ENCODE results near the gene TNFRSF13B.

The TNFRSF13B gene

DNA sequence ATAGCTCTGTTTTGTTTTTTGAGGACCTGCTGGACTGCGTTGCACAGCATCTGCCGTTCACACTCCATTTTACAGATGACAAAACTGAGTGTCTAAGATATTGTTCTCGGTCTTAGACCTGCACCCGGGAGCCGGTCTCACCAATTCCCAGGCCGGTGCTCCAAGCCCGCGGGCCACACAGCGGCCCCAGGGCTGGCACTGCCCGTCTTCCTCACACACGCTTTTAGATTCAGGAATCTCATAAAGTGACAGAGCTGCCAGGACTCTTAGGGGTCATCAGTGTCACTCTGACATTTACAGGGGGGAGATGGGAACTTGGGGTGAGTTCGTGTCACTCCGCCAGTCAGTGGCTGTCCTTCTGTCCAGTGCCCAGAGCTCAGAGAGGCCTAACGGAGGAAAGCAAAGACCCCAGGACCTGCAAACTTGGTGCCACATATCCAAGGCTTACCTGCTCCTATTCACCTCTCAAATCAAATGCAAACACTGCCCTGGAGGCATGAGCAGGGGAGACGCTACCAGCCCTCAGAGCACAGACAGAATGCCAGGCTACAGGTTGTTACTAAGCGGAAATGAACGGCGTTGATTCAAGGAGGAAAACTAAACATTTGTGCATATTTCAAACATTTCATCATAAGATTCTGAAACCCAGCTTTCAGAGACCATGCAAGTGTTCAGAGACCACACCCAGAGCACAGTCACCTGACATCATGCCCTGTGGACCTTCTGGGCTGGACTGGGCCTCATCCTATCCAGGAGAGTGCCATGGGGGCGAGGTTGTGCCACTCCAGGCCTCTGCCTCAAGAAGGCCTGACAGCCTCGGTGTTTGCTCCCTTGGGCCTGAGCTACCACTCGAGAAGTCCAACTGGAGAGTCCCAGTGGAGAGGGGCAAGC lies 29.5 kb downstream of the TNFRSF13B start:
- no peaks in the 10 kb centered on the region for H3K27me3 ChIP-seq (ENCODE audit: low read length)
- H3K4me2 ChIP-seq (ENCODE audit: low read depth, low read length, poor library complexity, severe bottlenecking) = no peak overlapping the region
- H2AFZ ChIP-seq (ENCODE audit: low read depth, low read length, severe bottlenecking) = no peak overlapping the region
- no peak overlapping the region for H3K27ac ChIP-seq (ENCODE audit: low read depth, low read length)
- H3K4me3 ChIP-seq (ENCODE audit: insufficient read depth, low read length, poor library complexity, severe bottlenecking) = no peak overlapping the region
- TF ChIP-seq EZH2phosphoT487 (conservative IDR thresholded peaks at IDR 0.05; ENCODE audit: low read length) = no peak
- TF ChIP-seq, protein P1, sequence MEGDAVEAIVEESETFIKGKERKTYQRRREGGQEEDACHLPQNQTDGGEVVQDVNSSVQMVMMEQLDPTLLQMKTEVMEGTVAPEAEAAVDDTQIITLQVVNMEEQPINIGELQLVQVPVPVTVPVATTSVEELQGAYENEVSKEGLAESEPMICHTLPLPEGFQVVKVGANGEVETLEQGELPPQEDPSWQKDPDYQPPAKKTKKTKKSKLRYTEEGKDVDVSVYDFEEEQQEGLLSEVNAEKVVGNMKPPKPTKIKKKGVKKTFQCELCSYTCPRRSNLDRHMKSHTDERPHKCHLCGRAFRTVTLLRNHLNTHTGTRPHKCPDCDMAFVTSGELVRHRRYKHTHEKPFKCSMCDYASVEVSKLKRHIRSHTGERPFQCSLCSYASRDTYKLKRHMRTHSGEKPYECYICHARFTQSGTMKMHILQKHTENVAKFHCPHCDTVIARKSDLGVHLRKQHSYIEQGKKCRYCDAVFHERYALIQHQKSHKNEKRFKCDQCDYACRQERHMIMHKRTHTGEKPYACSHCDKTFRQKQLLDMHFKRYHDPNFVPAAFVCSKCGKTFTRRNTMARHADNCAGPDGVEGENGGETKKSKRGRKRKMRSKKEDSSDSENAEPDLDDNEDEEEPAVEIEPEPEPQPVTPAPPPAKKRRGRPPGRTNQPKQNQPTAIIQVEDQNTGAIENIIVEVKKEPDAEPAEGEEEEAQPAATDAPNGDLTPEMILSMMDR (IDR thresholded peaks at IDR 0.05; ENCODE audit: insufficient read depth, low read length, poor library complexity, severe bottlenecking) = no peak
- H3K9ac ChIP-seq (ENCODE audit: low read length) = no peak overlapping the region
- H3K9me2 ChIP-seq (replicated peaks; ENCODE audit: insufficient read depth, low read length) = no peaks in the 10 kb centered on the region
- 0 out of 2 replicates have a peak, but pooled peaks cover 4% of the 10 kb centered on the region for H4K20me1 ChIP-seq (ENCODE audit: low read depth, low read length)
- H3K36me3 ChIP-seq (ENCODE audit: low read length) = 0 out of 2 replicates have a peak, but pooled peaks cover 14% of the 10 kb centered on the region
- H3K9me3 ChIP-seq (ENCODE audit: insufficient read depth, low read length) = no peaks in the 10 kb centered on the region
- H3F3A ChIP-seq (ENCODE audit: insufficient read depth) = 0 out of 2 replicates have a peak, but pooled peaks cover 3% of the 10 kb centered on the region
- H3K79me2 ChIP-seq (ENCODE audit: insufficient read depth, low read length) = peaks cover 31% of the 10 kb centered on the region

DNA sequence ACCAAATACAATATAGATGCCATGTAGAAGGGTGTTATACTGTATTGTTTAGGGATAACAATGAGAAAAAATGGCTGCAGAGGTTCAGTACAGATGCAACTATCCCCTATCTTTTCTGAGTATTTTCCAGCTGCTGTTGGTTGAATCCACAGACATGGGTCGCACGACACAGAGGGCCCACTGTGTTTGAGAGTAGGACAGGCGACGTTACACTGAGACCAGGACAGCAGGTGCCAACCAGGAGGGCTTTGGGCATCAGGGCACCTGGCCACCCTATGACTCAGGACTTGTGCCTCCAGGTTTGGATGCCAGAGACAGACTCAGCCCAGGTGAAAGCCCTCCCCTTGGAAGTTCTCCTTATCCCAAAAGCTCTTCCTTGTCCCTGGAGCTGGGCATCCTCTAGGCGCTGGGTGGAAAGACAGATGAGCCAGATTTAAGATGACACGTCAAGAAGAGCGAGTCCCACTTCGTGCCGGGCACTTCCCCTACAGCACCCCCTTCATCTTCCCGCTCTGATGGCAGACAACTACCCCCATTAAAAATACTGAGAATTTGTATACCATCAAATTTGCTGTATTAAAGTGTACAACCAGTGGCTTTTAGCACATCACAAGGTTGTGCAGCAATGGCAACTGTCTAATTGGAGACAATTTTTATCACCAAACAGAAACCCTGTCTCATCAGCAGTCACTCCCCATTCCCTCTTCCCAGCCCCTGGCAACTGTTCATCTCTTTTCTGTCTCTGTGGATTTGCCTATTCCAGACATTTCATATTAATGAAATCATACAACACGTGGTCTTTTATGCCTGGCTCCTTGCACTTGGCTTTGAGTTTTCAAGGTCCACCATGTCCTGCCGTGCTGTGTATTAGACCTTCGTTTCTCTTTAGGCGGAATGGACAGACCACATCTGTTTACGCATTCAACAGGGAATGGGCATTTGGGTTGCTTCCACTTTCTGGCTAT lies 30.6 kb downstream of the TNFRSF13B start:
- TF ChIP-seq, protein P1 (IDR thresholded peaks at IDR 0.05; ENCODE audit: insufficient read depth, low read length, poor library complexity, severe bottlenecking) = no peak
- no peak for TF ChIP-seq EZH2phosphoT487 (conservative IDR thresholded peaks at IDR 0.05; ENCODE audit: low read length)
- Histone ChIP-seq H3K9me3 (ENCODE audit: insufficient read depth, low read length) (no peaks in the 10 kb centered on the region), H3F3A (ENCODE audit: insufficient read depth) (no peaks in the 10 kb centered on the region), H4K20me1 (ENCODE audit: low read depth, low read length) (no peaks in the 10 kb centered on the region), H3K9me2 (replicated peaks; ENCODE audit: insufficient read depth, low read length) (no peaks in the 10 kb centered on the region), H3K27ac (ENCODE audit: low read depth, low read length) (no peak overlapping the region), H3K27me3 (ENCODE audit: low read length) (no peaks in the 10 kb centered on the region), H3K79me2 (ENCODE audit: insufficient read depth, low read length) (peaks cover 23% of the 10 kb centered on the region), H3K9ac (ENCODE audit: low read length) (no peak overlapping the region), H3K4me2 (ENCODE audit: low read depth, low read length, poor library complexity, severe bottlenecking) (no peak overlapping the region), H3K36me3 (ENCODE audit: low read length) (0 out of 2 replicates have a peak, but pooled peaks cover 9% of the 10 kb centered on the region), H3K4me3 (ENCODE audit: insufficient read depth, low read length, poor library complexity, severe bottlenecking) (no peak overlapping the region), H2AFZ (ENCODE audit: low read depth, low read length, severe bottlenecking) (no peak overlapping the region)

DNA sequence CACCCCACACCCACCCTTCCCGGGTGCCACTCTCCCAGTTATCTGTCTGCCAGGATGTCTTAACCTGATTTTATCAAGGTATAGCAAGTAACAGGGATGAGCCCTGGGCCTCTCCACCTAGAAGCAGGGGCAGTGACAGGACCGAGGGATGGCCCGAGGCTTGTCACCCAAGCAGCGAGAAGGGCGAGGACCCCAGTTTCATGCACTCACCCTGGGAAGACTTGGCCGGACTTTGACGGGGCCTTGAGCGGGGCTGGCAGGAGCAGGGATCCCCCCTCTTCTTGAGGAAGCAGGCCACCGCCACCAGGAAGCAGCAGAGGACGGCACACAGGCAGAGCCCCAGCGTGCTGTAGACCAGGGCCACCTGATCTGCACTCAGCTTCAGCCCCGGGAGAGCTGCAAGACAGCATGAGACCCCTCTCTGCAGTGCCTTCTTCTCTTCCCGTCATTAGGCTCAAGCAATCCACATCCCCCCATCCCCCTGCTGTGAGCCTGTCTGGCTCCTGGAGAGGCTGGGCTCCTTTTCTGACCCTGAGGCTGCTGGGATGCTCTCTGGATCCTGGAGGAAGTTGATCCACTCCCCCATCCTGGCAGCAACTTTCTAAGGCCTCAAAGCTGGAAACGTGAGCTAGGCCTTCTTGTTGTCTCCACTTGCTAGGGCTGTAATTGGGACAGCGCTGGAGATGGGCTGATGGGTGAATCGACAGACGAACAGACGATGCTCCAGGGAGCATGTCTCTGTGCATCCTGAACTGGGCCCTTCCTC lies 31.6 kb downstream of the TNFRSF13B start:
- Histone ChIP-seq H3K27me3 (ENCODE audit: low read length) (no peaks in the 10 kb centered on the region), H4K20me1 (ENCODE audit: low read depth, low read length) (no peaks in the 10 kb centered on the region), H2AFZ (ENCODE audit: low read depth, low read length, severe bottlenecking) (no peak overlapping the region), H3K9me2 (replicated peaks; ENCODE audit: insufficient read depth, low read length) (no peaks in the 10 kb centered on the region), H3K79me2 (ENCODE audit: insufficient read depth, low read length) (peaks cover 14% of the 10 kb centered on the region; the same call in 1 of the 2 replicates), H3K27ac (ENCODE audit: low read depth, low read length) (no peak overlapping the region), H3K9me3 (ENCODE audit: insufficient read depth, low read length) (no peaks in the 10 kb centered on the region), H3K4me2 (ENCODE audit: low read depth, low read length, poor library complexity, severe bottlenecking) (no peak overlapping the region), H3K9ac (ENCODE audit: low read length) (no peak overlapping the region), H3K36me3 (ENCODE audit: low read length) (0 out of 2 replicates have a peak, but pooled peaks cover 4% of the 10 kb centered on the region), H3F3A (ENCODE audit: insufficient read depth) (no peaks in the 10 kb centered on the region), H3K4me3 (ENCODE audit: insufficient read depth, low read length, poor library complexity, severe bottlenecking) (no peak overlapping the region)
- TF ChIP-seq, protein P1 (IDR thresholded peaks at IDR 0.05; ENCODE audit: insufficient read depth, low read length, poor library complexity, severe bottlenecking) = no peak
- no peak for TF ChIP-seq EZH2phosphoT487 (conservative IDR thresholded peaks at IDR 0.05; ENCODE audit: low read length)

Data from SU-DHL-6 (cell line).